ENCODE measurements around the gene TM4SF18.

TM4SF18 gene

DNA sequence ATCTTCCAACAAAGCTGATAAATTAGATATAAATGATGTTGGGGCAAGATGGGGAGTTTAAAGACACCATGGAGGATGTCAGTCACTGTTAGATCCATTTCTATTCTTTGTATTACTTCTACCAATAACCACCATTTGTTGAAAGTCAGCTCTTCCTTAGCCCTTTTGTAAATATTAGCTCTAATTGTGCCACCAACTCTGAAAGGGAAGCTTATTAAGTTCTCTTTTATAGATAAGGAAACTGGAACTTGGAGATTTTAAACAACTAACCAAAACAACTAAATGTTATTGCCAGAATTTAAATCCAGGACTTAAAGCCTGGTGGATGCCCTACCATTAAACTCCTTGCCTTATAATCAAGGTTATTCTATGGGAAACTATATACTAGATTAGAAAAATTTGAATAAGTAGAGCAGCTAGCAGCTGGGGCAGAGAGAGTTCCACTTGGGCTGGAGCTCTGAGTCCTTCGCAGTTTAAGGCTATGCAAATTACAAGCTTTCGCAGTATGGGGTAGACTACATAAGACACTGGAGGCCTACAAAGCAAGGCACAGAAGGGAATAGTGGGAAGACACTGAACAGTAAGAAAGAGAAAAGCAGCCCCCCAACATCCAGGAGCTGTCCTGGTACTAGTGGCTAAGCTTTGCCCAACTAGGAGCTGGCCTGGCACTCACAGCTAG is 52.6 kb downstream of the TM4SF18 start:
- no peak for DNase-seq

- DNase-seq = no peak
Observed at GRCh38 chr3:149278911-149279310, 54.5 kb downstream of the TM4SF18 start.

GRCh38 chr3:149277331-149277813 is 56.1 kb downstream of the TM4SF18 start:
- DNase-seq = peak; percentile 87

DNA sequence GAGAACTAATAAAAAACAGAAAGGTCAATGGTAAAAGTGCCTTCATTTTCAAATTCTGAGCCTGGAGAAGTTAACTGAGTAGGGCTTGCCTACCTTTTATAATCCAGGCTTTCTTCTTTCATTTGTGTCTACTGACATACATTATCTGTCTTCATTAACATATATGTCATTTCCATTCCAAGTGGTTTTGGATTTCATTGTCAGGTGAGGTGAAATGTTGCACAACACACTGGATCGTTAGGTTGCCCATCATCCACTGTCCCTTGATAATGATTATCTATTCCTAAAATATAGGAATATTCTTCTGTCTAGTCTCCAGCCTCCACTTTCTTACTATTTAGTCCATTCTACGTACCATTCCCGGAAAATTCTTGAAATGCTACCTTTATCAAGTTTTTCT is 56.8 kb downstream of the TM4SF18 start:
- no peak for DNase-seq

DNA sequence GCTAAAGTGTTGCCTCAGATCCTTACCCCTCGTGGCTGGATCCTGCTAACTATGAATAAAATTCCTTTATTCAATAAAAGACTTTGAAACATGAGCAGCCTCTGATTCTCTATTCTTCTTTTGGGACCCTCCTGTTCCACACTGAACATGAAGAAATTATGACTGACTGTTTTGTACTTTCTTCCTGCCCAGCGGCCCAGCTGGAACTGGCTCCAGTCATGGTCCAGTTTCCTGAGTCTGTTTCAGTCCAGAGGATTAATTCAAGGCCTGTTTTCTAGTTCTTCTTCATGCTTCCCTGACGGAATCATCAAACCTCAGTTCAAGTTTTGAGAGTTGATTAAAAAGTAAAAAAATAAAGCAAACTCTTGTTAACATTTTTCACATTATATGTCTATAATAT is 59.2 kb downstream of the TM4SF18 start:
- no peak for DNase-seq

DNA sequence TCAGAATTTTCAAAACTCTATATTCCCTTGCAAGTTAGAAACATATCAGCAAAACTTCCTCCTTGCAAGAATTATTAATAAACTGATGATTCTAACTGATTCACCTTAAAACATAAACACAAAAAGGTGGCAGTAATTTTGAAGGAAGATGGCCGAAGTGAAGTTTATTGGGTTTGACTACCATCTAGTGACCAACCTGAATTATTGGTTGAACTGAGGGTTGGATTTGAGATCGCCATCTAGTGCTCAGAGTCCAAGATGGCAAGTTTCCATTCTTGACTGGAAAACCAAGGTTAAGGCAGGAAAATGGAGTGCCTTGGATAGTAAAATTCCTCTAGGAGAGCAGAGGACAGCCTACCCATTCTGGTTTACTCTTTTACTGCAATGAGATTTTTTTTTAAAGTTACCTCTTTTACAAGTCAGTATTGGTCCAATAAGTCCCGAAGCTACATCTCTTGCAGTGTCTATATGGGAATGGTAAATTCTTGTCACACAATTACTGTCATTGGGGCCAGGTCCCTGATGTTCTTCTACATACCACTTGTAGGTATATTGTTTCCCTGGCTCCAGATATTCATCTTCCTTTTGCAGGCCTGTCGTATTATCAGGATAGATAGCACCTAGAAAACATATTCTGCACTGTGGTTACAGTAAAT is 60.2 kb downstream of the TM4SF18 start:
- DNase-seq = peak; percentile 90

GRCh38 chr3:149271669-149272068 is 61.8 kb downstream of the TM4SF18 start:
- no peak for DNase-seq

GRCh38 chr3:149270180-149270579 is 63.3 kb downstream of the TM4SF18 start:
- no peak for DNase-seq

GRCh38 chr3:149269687-149270086 is 63.7 kb downstream of the TM4SF18 start:
- no peak for DNase-seq
